HEK293T (cell line): ENCODE data around the gene KIF26B.

Experiments used
- ELF4 ChIP-seq: fragments of 450-650 bp; IDR thresholded peaks from 2 replicates; pipeline ENCODE4 v1.6.1; 2017; ENCODE audit warnings: antibody characterized with exemption
- HDGF ChIP-seq: fragments of 450-650 bp; IDR thresholded peaks from 2 replicates; pipeline ENCODE4 v1.6.1; 2017; ENCODE audit warnings: antibody characterized with exemption, borderline replicate concordance
- ZNF384 ChIP-seq: fragments of 450-650 bp; IDR thresholded peaks from 2 replicates; pipeline ENCODE4 v1.6.1; 2016

- TF ChIP-seq HDGF (no peak), ELF4 (no peak), ZNF384 (no peak)
Measured at GRCh38 chr1:245454051-245454450, 299.3 kb downstream of the KIF26B start.
